BE2C (cell line): ENCODE results near the gene EFCAB6.

Experiments used
- DNase-seq: peaks from one replicate; pipeline ENCODE4 v3.0.0-alpha.2; 2020
- H3K27me3 ChIP-seq: fragments of 250-450 bp; sonication (Bioruptor Pico); 2 replicates; pipeline ENCODE4 v1.5.1; 2020; ENCODE audit warnings: mild to moderate bottlenecking
- H3K36me3 ChIP-seq: fragments of 250-450 bp; sonication (Bioruptor Pico); 2 replicates; pipeline ENCODE4 v1.5.1; 2020; ENCODE audit warnings: mild to moderate bottlenecking
- H3K4me1 ChIP-seq: fragments of 250-450 bp; sonication (Bioruptor Pico); 2 replicates; pipeline ENCODE4 v1.5.1; 2020
- H3K4me3 ChIP-seq: 2 replicates; pipeline ENCODE4 v1.5.1; 2011; ENCODE audit warnings: low read depth, low read length
- H3K9me3 ChIP-seq: fragments of 250-450 bp; sonication (Bioruptor Pico); 2 replicates; pipeline ENCODE4 v1.5.1; 2020
- TF ChIP-seq, protein P1 (sequence below): IDR thresholded peaks from 2 replicates; pipeline ENCODE4 v1.5.1; 2012; ENCODE audit warnings: mild to moderate bottlenecking, low read depth, low read length

The EFCAB6 gene

DNA sequence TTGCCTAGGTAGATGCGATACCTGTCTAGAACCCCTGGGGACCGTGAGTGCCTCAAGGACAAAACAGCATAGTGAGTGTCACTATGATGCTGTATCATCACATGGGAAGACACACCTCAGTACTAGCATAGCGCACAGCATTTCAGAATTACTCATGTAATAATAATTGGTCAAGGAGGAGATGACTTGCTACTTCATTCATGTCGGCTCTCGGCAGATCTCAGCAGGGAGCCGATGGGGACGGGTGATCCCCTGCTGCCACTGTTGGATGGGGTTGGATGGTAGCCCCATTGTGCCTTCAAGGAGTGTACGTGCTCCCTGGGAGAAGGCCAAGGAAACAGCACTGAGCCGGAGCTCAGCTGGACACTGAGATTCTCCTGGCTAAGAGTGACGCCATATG lies 186.9 kb downstream of the EFCAB6 start:
- Histone ChIP-seq H3K4me1 (no peaks in the 10 kb centered on the region), H3K27me3 (no peaks in the 10 kb centered on the region), H3K4me3 (no peak overlapping the region), H3K36me3 (no peaks in the 10 kb centered on the region), H3K9me3 (no peaks in the 10 kb centered on the region)
- DNase-seq = no peak
- TF ChIP-seq, protein P1, sequence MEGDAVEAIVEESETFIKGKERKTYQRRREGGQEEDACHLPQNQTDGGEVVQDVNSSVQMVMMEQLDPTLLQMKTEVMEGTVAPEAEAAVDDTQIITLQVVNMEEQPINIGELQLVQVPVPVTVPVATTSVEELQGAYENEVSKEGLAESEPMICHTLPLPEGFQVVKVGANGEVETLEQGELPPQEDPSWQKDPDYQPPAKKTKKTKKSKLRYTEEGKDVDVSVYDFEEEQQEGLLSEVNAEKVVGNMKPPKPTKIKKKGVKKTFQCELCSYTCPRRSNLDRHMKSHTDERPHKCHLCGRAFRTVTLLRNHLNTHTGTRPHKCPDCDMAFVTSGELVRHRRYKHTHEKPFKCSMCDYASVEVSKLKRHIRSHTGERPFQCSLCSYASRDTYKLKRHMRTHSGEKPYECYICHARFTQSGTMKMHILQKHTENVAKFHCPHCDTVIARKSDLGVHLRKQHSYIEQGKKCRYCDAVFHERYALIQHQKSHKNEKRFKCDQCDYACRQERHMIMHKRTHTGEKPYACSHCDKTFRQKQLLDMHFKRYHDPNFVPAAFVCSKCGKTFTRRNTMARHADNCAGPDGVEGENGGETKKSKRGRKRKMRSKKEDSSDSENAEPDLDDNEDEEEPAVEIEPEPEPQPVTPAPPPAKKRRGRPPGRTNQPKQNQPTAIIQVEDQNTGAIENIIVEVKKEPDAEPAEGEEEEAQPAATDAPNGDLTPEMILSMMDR = no peak

DNA sequence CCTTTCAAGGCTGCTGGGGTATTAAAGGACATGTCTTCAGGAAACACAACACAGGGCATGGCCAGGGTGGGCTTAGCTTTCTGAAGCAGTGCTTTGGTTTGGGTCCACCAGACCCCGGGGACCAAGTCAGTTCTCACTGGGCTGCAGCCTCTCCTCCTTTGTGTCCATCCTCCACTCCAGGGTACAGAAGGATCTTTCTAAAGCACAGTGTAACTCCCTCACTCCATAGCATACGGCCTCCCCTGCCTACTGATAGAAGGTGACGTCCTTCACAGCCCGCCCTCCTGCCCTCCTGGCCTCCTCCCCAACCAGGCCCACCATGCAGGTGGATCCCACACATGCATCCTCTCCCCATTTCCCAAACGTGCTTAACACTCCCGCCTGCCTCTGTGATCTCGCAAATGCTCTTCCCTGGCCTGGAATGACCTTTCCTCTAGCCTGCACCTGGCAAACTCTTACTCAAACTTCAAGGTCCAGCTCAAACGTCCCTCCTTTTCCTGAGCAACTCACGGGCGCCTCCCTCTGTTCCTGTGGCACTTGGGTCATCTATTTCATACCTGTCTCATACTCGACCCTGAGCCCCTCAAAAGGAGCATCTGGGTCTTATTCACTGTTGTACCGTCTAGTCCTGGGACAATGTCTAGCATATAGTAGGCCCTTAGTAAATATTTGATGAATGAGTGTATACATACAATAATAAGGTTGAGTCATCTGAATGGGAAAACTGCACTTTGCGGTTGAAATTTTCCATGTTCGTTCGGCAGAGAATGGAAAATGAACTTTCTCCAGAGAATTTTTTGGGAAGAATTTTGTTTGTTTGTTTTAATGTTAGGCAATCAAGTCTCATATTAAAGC lies 187.7 kb downstream of the EFCAB6 start:
- no peak for DNase-seq
- TF ChIP-seq, protein P1 = no peak
- H3K27me3 ChIP-seq = no peaks in the 10 kb centered on the region
- H3K4me3 ChIP-seq = no peak overlapping the region
- no peaks in the 10 kb centered on the region for H3K9me3 ChIP-seq
- no peaks in the 10 kb centered on the region for H3K36me3 ChIP-seq
- H3K4me1 ChIP-seq = no peaks in the 10 kb centered on the region

DNA sequence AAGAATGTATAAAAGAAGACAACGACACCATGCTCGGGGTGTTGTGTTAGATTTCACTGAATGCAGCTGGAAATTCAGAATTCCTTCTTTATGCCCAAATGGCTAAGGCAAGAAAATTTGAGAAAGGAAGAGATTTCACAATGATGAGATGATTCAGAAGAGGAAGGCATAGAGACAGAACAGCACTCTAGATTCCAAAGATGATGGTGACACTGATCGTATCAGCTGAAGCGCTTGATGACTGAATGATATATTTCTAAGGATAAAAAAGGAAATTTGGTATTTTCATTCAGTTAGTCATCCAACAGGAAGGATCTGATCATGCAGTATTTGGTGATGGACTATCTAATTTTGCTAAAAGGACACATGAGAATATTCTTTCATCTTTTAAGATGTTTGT lies 189.2 kb downstream of the EFCAB6 start:
- H3K4me3 ChIP-seq = no peak overlapping the region
- no peaks in the 10 kb centered on the region for H3K4me1 ChIP-seq
- no peaks in the 10 kb centered on the region for H3K36me3 ChIP-seq
- TF ChIP-seq, protein P1 = no peak
- no peaks in the 10 kb centered on the region for H3K27me3 ChIP-seq
- no peak for DNase-seq
- no peaks in the 10 kb centered on the region for H3K9me3 ChIP-seq

- no peaks in the 10 kb centered on the region for H3K27me3 ChIP-seq
- H3K9me3 ChIP-seq = no peaks in the 10 kb centered on the region
- DNase-seq = no peak
- H3K4me3 ChIP-seq = no peak overlapping the region
- no peaks in the 10 kb centered on the region for H3K4me1 ChIP-seq
- TF ChIP-seq, protein P1 = no peak
- H3K36me3 ChIP-seq = no peaks in the 10 kb centered on the region
Measured at GRCh38 chr22:43620197-43620596, 191.9 kb downstream of the EFCAB6 start.

GRCh38 chr22:43618517-43618916 lies 193.6 kb downstream of the EFCAB6 start:
- H3K4me1 ChIP-seq = no peaks in the 10 kb centered on the region
- TF ChIP-seq, protein P1 = no peak
- H3K27me3 ChIP-seq = peaks cover 5% of the 10 kb centered on the region; the same call in 1 of the 2 replicates
- no peaks in the 10 kb centered on the region for H3K36me3 ChIP-seq
- no peaks in the 10 kb centered on the region for H3K9me3 ChIP-seq
- no peak for DNase-seq
- no peak overlapping the region for H3K4me3 ChIP-seq

DNA sequence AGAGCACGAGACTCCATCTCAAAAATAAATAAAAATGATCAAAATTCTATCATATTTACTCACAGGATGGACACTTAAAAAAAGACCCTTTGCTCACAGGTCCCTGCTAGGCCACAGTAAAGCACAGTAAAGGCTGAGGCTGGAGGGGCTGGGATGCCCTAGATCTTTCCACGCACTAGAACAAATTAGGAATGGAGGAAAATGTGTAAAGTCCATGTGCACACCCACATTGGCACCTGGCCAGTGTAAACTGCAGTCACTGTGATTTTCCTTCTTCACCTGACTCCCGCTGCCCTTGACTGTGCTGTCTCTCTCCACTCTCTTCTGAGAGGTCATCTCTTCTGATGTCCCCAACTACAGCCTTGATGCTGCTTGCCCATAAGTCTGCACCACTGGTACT lies 195.5 kb downstream of the EFCAB6 start:
- DNase-seq = no peak
- Histone ChIP-seq H3K4me3 (no peak overlapping the region), H3K9me3 (no peaks in the 10 kb centered on the region), H3K4me1 (no peaks in the 10 kb centered on the region), H3K27me3 (peaks cover 10% of the 10 kb centered on the region), H3K36me3 (no peaks in the 10 kb centered on the region)
- TF ChIP-seq, protein P1 = no peak
